ENCODE measurements around the gene GPX2.

The GPX2 gene

GRCh38 chr14:64889352-64889751 is 53.2 kb downstream of the GPX2 start:
- no peak overlapping the region for H3K4me3 ChIP-seq (replicated peaks; ENCODE audit: low read depth, low read length)
- DNase-seq (ENCODE audit: extremely low read depth, low read depth), result no peak
- TF ChIP-seq, protein P1, sequence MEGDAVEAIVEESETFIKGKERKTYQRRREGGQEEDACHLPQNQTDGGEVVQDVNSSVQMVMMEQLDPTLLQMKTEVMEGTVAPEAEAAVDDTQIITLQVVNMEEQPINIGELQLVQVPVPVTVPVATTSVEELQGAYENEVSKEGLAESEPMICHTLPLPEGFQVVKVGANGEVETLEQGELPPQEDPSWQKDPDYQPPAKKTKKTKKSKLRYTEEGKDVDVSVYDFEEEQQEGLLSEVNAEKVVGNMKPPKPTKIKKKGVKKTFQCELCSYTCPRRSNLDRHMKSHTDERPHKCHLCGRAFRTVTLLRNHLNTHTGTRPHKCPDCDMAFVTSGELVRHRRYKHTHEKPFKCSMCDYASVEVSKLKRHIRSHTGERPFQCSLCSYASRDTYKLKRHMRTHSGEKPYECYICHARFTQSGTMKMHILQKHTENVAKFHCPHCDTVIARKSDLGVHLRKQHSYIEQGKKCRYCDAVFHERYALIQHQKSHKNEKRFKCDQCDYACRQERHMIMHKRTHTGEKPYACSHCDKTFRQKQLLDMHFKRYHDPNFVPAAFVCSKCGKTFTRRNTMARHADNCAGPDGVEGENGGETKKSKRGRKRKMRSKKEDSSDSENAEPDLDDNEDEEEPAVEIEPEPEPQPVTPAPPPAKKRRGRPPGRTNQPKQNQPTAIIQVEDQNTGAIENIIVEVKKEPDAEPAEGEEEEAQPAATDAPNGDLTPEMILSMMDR (IDR thresholded peaks at IDR 0.05; ENCODE audit: low read depth, low read length, missing control alignments), result no peak
